Activated naive CD8-positive, alpha-beta T cell treated with anti-CD3 and anti-CD28 coated beads, Interleukin-2, amount 50 U/mL, for 24 hours (primary cell): ENCODE measurements around the gene SCIMP.
"Not testable (repeated sequence)": the region's sequence is repeated elsewhere in the genome, so short reads cannot be mapped to it uniquely, and the experiment has no call there.

Experiments
- ATAC-seq: fragments of 150-1000 bp; cut with Tn5 transposase; one replicate; pipeline ENCODE4 v1.10.0; 2021
- DNase-seq: peaks from one replicate; pipeline ENCODE4 v3.0.0; 2021
- H3K27ac Mint-ChIP-seq: one replicate; pipeline ENCODE4 v1.8.0; 2021; ENCODE audit warnings: mild to moderate bottlenecking, mixed read lengths
- H3K27me3 Mint-ChIP-seq: one replicate; pipeline ENCODE4 v1.8.0; 2021; ENCODE audit warnings: mixed read lengths
- H3K36me3 Mint-ChIP-seq: one replicate; pipeline ENCODE4 v1.8.0; 2021; ENCODE audit warnings: low read depth, mixed read lengths
- H3K4me1 Mint-ChIP-seq: one replicate; pipeline ENCODE4 v1.8.0; 2021; ENCODE audit warnings: mixed read lengths
- H3K4me3 Mint-ChIP-seq: one replicate; pipeline ENCODE4 v1.8.0; 2021; ENCODE audit warnings: mild to moderate bottlenecking, moderate library complexity, mixed read lengths
- H3K9me3 Mint-ChIP-seq: one replicate; pipeline ENCODE4 v1.8.0; 2021; ENCODE audit warnings: mixed read lengths

The SCIMP gene

GRCh38 chr17:5182597-5183409 is 51.9 kb downstream of the SCIMP start:
- no peak overlapping the region for H3K27ac Mint-ChIP-seq
- no peak for ATAC-seq
- no peaks in the 10 kb centered on the region for H3K27me3 Mint-ChIP-seq
- no peak for DNase-seq
- H3K36me3 Mint-ChIP-seq, result peaks cover 92% of the 10 kb centered on the region
- no peak overlapping the region for H3K4me3 Mint-ChIP-seq
- H3K9me3 Mint-ChIP-seq, result peaks cover 70% of the 10 kb centered on the region
- H3K4me1 Mint-ChIP-seq, result no peaks in the 10 kb centered on the region

GRCh38 chr17:5181509-5182305 is 53.0 kb downstream of the SCIMP start:
- Mint-ChIP-seq H3K27me3 (no peaks in the 10 kb centered on the region), H3K4me3 (no peak overlapping the region), H3K4me1 (no peaks in the 10 kb centered on the region), H3K9me3 (peaks cover 63% of the 10 kb centered on the region), H3K36me3 (peaks cover 86% of the 10 kb centered on the region), H3K27ac (no peak overlapping the region)
- ATAC-seq (no peak), DNase-seq (no peak)

GRCh38 chr17:5179003-5179402 is 55.7 kb downstream of the SCIMP start:
- ATAC-seq, result no peak
- no peaks in the 10 kb centered on the region for H3K4me1 Mint-ChIP-seq
- H3K27me3 Mint-ChIP-seq, result no peaks in the 10 kb centered on the region
- peaks cover 87% of the 10 kb centered on the region for H3K36me3 Mint-ChIP-seq
- peaks cover 48% of the 10 kb centered on the region for H3K9me3 Mint-ChIP-seq
- no peak overlapping the region for H3K4me3 Mint-ChIP-seq
- DNase-seq, result no peak
- no peak overlapping the region for H3K27ac Mint-ChIP-seq

GRCh38 chr17:5175027-5175426 is 59.6 kb downstream of the SCIMP start:
- Mint-ChIP-seq H3K9me3 (peaks cover 32% of the 10 kb centered on the region), H3K36me3 (peaks cover 53% of the 10 kb centered on the region)
- not testable (repeated sequence) for ATAC-seq, DNase-seq, H3K4me3 Mint-ChIP-seq, H3K4me1 Mint-ChIP-seq, H3K27ac Mint-ChIP-seq, H3K27me3 Mint-ChIP-seq

- H3K27me3 Mint-ChIP-seq, ATAC-seq, H3K4me3 Mint-ChIP-seq, H3K36me3 Mint-ChIP-seq, H3K4me1 Mint-ChIP-seq, H3K27ac Mint-ChIP-seq, H3K9me3 Mint-ChIP-seq, DNase-seq: not testable (repeated sequence)
Measured at GRCh38 chr17:5165791-5166564, 68.7 kb downstream of the SCIMP start.

- H3K36me3 Mint-ChIP-seq, result no peaks in the 10 kb centered on the region
- H3K4me3 Mint-ChIP-seq, result no peak overlapping the region
- no peak for ATAC-seq
- DNase-seq, result no peak
- no peaks in the 10 kb centered on the region for H3K9me3 Mint-ChIP-seq
- peaks cover 5% of the 10 kb centered on the region for H3K27me3 Mint-ChIP-seq
- H3K27ac Mint-ChIP-seq, result no peak overlapping the region
- H3K4me1 Mint-ChIP-seq, result peaks cover 6% of the 10 kb centered on the region
Measured at GRCh38 chr17:5164436-5164835, 70.2 kb downstream of the SCIMP start.

- H3K27ac Mint-ChIP-seq, ATAC-seq, DNase-seq, H3K9me3 Mint-ChIP-seq, H3K4me1 Mint-ChIP-seq, H3K36me3 Mint-ChIP-seq, H3K4me3 Mint-ChIP-seq: not testable (repeated sequence)
- H3K27me3 Mint-ChIP-seq, result peaks cover 17% of the 10 kb centered on the region
Measured at GRCh38 chr17:5161793-5162192, 72.9 kb downstream of the SCIMP start.

GRCh38 chr17:5160702-5161101 is 74.0 kb downstream of the SCIMP start:
- DNase-seq, H3K36me3 Mint-ChIP-seq, ATAC-seq, H3K9me3 Mint-ChIP-seq, H3K4me1 Mint-ChIP-seq, H3K27ac Mint-ChIP-seq, H3K4me3 Mint-ChIP-seq: not testable (repeated sequence)
- peaks cover 17% of the 10 kb centered on the region for H3K27me3 Mint-ChIP-seq
